ENCODE measurements around the gene FGF2.

FGF2 gene

DNA sequence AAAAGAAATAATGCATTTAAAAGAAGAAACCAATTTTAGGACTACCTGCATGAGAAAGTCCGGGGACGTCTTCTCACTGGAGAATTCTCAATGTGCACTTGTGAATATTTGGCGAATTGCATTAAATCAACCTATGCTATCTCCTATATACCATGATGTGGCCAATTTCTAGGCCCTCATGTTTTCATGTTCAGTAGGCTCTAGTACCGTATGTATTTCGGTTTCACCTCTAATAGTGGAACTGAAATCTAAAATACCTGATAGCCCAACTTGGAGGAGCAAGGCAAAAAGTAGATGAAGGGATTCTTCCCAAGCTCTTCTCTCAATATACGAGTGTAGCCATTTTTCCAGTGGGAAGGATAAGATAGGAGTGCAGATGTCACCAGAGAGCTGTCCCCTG, 11.4 kb upstream of the FGF2 start:
- Histone ChIP-seq H3F3A (ENCODE audit: insufficient read depth, low read length) (no peaks in the 10 kb centered on the region), H2AFZ (ENCODE audit: low read length) (no peak overlapping the region), H3K4me3 (ENCODE audit: low read length) (no peak overlapping the region), H3K9me2 (replicated peaks; ENCODE audit: insufficient read depth, low read length) (no peaks in the 10 kb centered on the region), H3K4me1 (ENCODE audit: low read length) (no peaks in the 10 kb centered on the region), H3K9ac (ENCODE audit: low read length) (no peak overlapping the region), H3K4me2 (ENCODE audit: low read depth, low read length) (no peak overlapping the region), H3K27ac (ENCODE audit: low read length) (no peak overlapping the region), H3K9me3 (replicated peaks; ENCODE audit: insufficient read depth, low read length) (no peaks in the 10 kb centered on the region), H3K27me3 (replicated peaks; ENCODE audit: insufficient read depth, low read length) (no peaks in the 10 kb centered on the region), H3K36me3 (replicated peaks; ENCODE audit: insufficient read depth, low read length) (no peaks in the 10 kb centered on the region), H3K79me2 (ENCODE audit: low read length) (no peaks in the 10 kb centered on the region), H4K20me1 (ENCODE audit: insufficient read depth, low read length) (no peaks in the 10 kb centered on the region)
- no peak for TF ChIP-seq EZH2 (optimal IDR thresholded peaks at IDR 0.05; ENCODE audit: low read depth, low read length)
- TF ChIP-seq EZH2phosphoT487 (IDR thresholded peaks at IDR 0.05; ENCODE audit: low read length): no peak
- TF ChIP-seq, protein P1, sequence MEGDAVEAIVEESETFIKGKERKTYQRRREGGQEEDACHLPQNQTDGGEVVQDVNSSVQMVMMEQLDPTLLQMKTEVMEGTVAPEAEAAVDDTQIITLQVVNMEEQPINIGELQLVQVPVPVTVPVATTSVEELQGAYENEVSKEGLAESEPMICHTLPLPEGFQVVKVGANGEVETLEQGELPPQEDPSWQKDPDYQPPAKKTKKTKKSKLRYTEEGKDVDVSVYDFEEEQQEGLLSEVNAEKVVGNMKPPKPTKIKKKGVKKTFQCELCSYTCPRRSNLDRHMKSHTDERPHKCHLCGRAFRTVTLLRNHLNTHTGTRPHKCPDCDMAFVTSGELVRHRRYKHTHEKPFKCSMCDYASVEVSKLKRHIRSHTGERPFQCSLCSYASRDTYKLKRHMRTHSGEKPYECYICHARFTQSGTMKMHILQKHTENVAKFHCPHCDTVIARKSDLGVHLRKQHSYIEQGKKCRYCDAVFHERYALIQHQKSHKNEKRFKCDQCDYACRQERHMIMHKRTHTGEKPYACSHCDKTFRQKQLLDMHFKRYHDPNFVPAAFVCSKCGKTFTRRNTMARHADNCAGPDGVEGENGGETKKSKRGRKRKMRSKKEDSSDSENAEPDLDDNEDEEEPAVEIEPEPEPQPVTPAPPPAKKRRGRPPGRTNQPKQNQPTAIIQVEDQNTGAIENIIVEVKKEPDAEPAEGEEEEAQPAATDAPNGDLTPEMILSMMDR (IDR thresholded peaks at IDR 0.05; ENCODE audit: low read length): no peak
- DNase-seq: no peak

DNA sequence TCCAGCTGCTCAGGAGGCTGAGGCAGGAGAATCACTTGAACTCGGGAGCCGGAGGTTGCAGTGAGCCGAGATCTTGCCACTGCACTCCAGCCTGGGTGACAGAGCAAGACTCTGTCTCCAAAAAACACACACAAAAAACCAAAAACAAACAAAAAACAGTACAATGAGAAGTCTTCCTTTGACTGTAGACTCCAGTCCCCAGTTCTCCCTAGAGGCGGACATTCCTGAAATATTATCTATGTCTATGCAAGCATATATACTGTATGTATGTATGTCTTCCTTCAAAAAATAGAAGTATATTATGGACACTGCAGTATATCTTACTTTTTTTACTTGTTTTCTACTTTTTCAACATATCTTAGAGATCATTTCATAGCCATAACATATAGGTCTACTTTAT, 10.2 kb upstream of the FGF2 start:
- Histone ChIP-seq H3K27me3 (replicated peaks; ENCODE audit: insufficient read depth, low read length) (no peaks in the 10 kb centered on the region), H3K9me3 (replicated peaks; ENCODE audit: insufficient read depth, low read length) (no peaks in the 10 kb centered on the region), H3K9ac (ENCODE audit: low read length) (no peak overlapping the region), H3K4me1 (ENCODE audit: low read length) (no peaks in the 10 kb centered on the region), H3K4me3 (ENCODE audit: low read length) (no peak overlapping the region), H3F3A (ENCODE audit: insufficient read depth, low read length) (no peaks in the 10 kb centered on the region), H3K36me3 (replicated peaks; ENCODE audit: insufficient read depth, low read length) (no peaks in the 10 kb centered on the region), H3K27ac (ENCODE audit: low read length) (no peak overlapping the region), H4K20me1 (ENCODE audit: insufficient read depth, low read length) (no peaks in the 10 kb centered on the region), H3K4me2 (ENCODE audit: low read depth, low read length) (no peak overlapping the region), H3K79me2 (ENCODE audit: low read length) (no peaks in the 10 kb centered on the region), H2AFZ (ENCODE audit: low read length) (no peak overlapping the region), H3K9me2 (replicated peaks; ENCODE audit: insufficient read depth, low read length) (no peaks in the 10 kb centered on the region)
- TF ChIP-seq, protein P1 (IDR thresholded peaks at IDR 0.05; ENCODE audit: low read length): no peak
- TF ChIP-seq EZH2 (optimal IDR thresholded peaks at IDR 0.05; ENCODE audit: low read depth, low read length): no peak
- TF ChIP-seq EZH2phosphoT487 (IDR thresholded peaks at IDR 0.05; ENCODE audit: low read length): no peak
- no peak for DNase-seq

DNA sequence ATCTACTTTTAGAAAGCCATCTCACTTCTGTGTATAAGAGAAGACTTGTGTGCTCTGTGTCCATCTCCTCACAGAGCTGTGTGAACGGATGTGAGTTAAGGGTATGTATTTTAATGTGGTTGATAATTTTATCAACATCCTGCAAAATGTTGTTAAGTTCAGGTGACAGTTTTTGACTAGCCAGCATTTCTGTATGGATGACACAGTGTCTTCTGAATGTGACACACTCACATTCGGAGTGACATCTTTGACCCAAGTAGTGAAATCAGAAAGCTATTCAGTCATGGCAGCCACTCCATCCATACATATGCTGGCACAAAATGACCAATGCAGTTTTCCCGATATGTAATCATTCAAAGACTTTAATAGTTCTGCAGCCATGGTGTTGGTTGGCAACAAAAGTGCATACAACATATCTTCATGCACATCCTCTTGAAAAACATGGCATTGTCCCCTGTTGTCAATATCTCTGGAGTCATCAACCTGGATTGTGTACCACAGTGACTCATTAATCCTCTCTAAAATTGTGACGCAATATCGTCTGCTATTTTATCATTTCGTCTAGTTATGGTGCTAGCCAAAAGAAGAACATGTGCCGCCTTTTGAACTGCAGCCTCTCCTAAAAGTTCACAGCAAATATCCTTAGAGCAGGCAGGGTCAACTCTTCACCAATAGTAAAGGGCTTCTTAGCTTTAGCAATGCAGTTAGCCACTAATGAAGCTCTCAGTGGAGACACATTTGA, 6.8 kb upstream of the FGF2 start:
- H3K4me3 ChIP-seq (ENCODE audit: low read length): no peak overlapping the region
- H3K9ac ChIP-seq (ENCODE audit: low read length): no peak overlapping the region
- H3K79me2 ChIP-seq (ENCODE audit: low read length): no peaks in the 10 kb centered on the region
- H3K9me2 ChIP-seq (replicated peaks; ENCODE audit: insufficient read depth, low read length): no peaks in the 10 kb centered on the region
- H3K4me1 ChIP-seq (ENCODE audit: low read length): no peaks in the 10 kb centered on the region
- H3K36me3 ChIP-seq (replicated peaks; ENCODE audit: insufficient read depth, low read length): no peaks in the 10 kb centered on the region
- H3K9me3 ChIP-seq (replicated peaks; ENCODE audit: insufficient read depth, low read length): no peaks in the 10 kb centered on the region
- H3K27ac ChIP-seq (ENCODE audit: low read length): no peak overlapping the region
- H3K4me2 ChIP-seq (ENCODE audit: low read depth, low read length): no peak overlapping the region
- no peak for TF ChIP-seq EZH2 (optimal IDR thresholded peaks at IDR 0.05; ENCODE audit: low read depth, low read length)
- TF ChIP-seq, protein P1 (IDR thresholded peaks at IDR 0.05; ENCODE audit: low read length): no peak
- no peak for TF ChIP-seq EZH2phosphoT487 (IDR thresholded peaks at IDR 0.05; ENCODE audit: low read length)
- no peak overlapping the region for H2AFZ ChIP-seq (ENCODE audit: low read length)
- no peaks in the 10 kb centered on the region for H4K20me1 ChIP-seq (ENCODE audit: insufficient read depth, low read length)
- no peak for DNase-seq
- no peaks in the 10 kb centered on the region for H3K27me3 ChIP-seq (replicated peaks; ENCODE audit: insufficient read depth, low read length)
- no peaks in the 10 kb centered on the region for H3F3A ChIP-seq (ENCODE audit: insufficient read depth, low read length)

Data from MM.1S (cell line).